ENCODE results near the gene AMPH. TPM values are rescaled to one million over a fixed set of nuclear protein-coding genes. Genes with fewer than 3 reads are reported as not detected.

Gene AMPH
- total and polyA plus RNA-seq, 11 donors = 0.46 to 5.3 (median 3.1) TPM

DNA sequence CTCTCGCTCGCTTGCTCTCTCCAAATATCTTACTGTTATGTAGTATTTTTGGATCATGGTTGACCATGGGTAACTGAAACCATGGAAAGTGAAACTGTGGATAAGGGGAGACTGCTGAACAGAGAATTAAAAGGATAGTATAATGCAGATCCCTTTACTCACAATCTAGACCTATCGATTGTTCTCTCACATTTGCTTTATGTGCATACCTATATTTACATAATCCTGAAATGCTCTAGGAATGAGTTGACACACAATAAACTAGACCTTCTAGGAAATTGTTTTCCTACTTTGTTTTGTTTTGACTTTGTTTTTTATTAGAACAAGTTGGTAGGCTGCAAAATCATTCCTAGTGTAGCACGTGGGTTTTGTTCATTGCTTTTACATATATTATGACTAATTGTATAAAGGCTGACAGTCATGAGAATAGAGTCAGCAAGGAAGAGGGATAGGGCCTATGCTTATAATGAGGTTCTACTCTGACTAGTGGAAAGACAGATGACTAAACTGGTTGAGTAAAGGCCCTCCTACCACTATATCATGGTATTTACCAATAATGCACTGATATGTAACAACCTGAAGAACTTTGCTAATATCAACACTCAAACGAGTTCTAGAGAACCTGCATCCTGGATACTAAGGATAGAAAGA, 182.5 kb downstream of the AMPH start:
- intact Hi-C loops (cut with DNase I) = no loop called here
- TF ChIP-seq, protein P1, sequence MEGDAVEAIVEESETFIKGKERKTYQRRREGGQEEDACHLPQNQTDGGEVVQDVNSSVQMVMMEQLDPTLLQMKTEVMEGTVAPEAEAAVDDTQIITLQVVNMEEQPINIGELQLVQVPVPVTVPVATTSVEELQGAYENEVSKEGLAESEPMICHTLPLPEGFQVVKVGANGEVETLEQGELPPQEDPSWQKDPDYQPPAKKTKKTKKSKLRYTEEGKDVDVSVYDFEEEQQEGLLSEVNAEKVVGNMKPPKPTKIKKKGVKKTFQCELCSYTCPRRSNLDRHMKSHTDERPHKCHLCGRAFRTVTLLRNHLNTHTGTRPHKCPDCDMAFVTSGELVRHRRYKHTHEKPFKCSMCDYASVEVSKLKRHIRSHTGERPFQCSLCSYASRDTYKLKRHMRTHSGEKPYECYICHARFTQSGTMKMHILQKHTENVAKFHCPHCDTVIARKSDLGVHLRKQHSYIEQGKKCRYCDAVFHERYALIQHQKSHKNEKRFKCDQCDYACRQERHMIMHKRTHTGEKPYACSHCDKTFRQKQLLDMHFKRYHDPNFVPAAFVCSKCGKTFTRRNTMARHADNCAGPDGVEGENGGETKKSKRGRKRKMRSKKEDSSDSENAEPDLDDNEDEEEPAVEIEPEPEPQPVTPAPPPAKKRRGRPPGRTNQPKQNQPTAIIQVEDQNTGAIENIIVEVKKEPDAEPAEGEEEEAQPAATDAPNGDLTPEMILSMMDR (IDR thresholded peaks at IDR 0.05) = no peak
- TF ChIP-seq POLR2A (IDR thresholded peaks at IDR 0.05) = no peak
- DNase-seq (no peak), ATAC-seq (no peak)
- no peaks in the 10 kb centered on the region for H3K27me3 ChIP-seq
- H3K27ac ChIP-seq = no peak overlapping the region
- no peak overlapping the region for H3K4me3 ChIP-seq
- H3K9me3 ChIP-seq = no peaks in the 10 kb centered on the region
- WGBS, 4 donors = 80 to 88% (median 84%) methylated on average over 5 of the region's 5 CpGs
- H3K4me1 ChIP-seq = peaks cover 0 to 16% (median 7%) of the 10 kb centered on the region in 12 donors
- no peaks in the 10 kb centered on the region for H3K36me3 ChIP-seq

DNA sequence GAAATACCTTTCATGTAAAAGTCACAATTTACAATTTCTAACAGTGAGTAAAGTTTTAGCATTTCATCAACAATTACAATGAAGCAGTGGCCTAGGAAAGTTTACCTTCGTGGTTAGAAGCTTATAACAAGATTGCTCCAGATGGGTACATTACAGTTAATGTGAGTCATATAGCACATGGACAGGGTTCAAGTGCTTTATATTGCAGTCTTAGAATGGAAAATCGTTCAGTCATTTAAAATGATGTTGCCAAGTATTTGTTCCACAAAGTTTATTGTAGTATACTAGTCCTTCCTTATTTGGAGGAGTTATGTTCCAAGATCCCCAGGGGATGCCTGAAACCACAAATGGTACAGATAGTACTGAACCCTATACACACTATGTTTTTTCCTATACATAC, 183.1 kb downstream of the AMPH start:
- ATAC-seq (no peak), DNase-seq (no peak)
- WGBS, 4 donors = 70 to 74% (median 71%) methylated on average over 2 of the region's 2 CpGs
- intact Hi-C loops (cut with DNase I) = no loop called here
- Histone ChIP-seq H3K36me3 (no peaks in the 10 kb centered on the region), H3K27me3 (no peaks in the 10 kb centered on the region), H3K9me3 (no peaks in the 10 kb centered on the region), H3K27ac (no peak overlapping the region), H3K4me1 (peaks cover 0 to 13% (median 7%) of the 10 kb centered on the region in 12 donors), H3K4me3 (no peak overlapping the region)
- TF ChIP-seq POLR2A (IDR thresholded peaks at IDR 0.05) = no peak
- TF ChIP-seq, protein P1 (IDR thresholded peaks at IDR 0.05) = no peak

DNA sequence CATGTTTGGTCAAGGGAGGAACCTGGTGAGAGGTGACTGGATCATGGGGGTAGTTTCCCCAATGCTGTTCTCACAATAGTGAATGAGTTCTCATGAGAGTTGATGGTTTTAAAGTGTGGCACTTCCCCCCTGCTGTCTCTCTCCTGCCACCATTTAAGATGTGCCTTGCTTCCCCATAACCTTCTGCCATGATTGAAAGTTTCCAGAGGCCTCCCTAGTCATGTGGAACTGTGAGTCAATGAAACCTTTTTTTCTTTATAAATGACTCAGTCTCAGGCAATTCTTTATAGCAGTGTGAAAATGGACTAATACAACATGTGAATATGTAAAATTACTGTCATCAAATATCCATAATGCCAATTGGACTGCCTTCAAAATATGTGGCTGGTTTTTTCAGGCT, 192.2 kb downstream of the AMPH start:
- TF ChIP-seq, protein P1 (IDR thresholded peaks at IDR 0.05) = no peak
- TF ChIP-seq POLR2A (IDR thresholded peaks at IDR 0.05) = no peak
- H3K36me3 ChIP-seq = peaks cover 0 to 4% (median 0%) of the 10 kb centered on the region in 9 donors
- H3K27me3 ChIP-seq = no peaks in the 10 kb centered on the region
- no peak overlapping the region for H3K27ac ChIP-seq
- ATAC-seq (no peak), DNase-seq (no peak)
- intact Hi-C loops (cut with DNase I) = no loop called here
- H3K4me1 ChIP-seq = no peaks in the 10 kb centered on the region
- H3K4me3 ChIP-seq = no peak overlapping the region
- H3K9me3 ChIP-seq = no peaks in the 10 kb centered on the region

DNA sequence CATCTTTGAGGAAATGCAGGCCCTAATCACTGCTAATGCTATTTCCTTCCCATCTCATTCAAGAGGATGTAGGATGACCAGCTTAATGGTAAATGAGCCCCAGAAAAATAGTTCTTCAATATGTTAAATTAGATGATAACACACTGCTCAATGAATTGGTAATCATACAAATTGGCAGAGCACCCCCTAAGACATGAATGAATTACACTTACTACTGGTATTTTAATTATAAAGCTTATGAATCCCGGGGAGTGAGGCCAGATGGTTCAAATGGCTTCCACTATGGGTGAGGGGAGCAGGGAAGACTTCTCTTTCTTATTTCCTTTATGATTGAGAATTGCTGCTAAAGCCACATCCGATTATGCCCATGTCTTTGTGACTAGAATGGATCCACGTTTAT, 198.5 kb downstream of the AMPH start:
- H3K27ac ChIP-seq = no peak overlapping the region
- ATAC-seq = no peak
- no peak for TF ChIP-seq POLR2A (IDR thresholded peaks at IDR 0.05)
- TF ChIP-seq, protein P1 (IDR thresholded peaks at IDR 0.05) = no peak
- no peaks in the 10 kb centered on the region for H3K27me3 ChIP-seq
- peaks cover 0 to 8% (median 0%) of the 10 kb centered on the region in 12 donors for H3K4me1 ChIP-seq
- DNase-seq = no peak
- no peaks in the 10 kb centered on the region for H3K9me3 ChIP-seq
- 80 to 87% (median 82%) methylated on average over 3 of the region's 3 CpGs for WGBS, 4 donors
- H3K36me3 ChIP-seq = peaks cover 0 to 4% (median 0%) of the 10 kb centered on the region in 9 donors
- no peak overlapping the region for H3K4me3 ChIP-seq
- intact Hi-C loops (cut with DNase I) = no loop called here
